Endodermal cell (in vitro differentiated cells): ENCODE measurements around the gene AMBRA1. TPM values are rescaled to one million over a fixed set of nuclear protein-coding genes. Genes with fewer than 3 reads are reported as not detected.

Experiments used
- DNase-seq: peaks from one replicate; pipeline ENCODE4 v3.0.0-alpha.2; 2017
- H3K27ac ChIP-seq: 2 replicates; pipeline ENCODE4 v1.5.1; 2013; ENCODE audit warnings: mild to moderate bottlenecking, low read depth, low read length, moderate library complexity
- H3K27me3 ChIP-seq: 2 replicates; pipeline ENCODE4 v1.6.1; 2013; ENCODE audit warnings: mild to moderate bottlenecking, low read length, moderate library complexity; ENCODE audit not compliant: insufficient read depth, control insufficient read depth, poor library complexity, severe bottlenecking
- H3K36me3 ChIP-seq: 2 replicates; pipeline ENCODE4 v1.7.0; 2013; ENCODE audit warnings: mild to moderate bottlenecking, low read length, moderate library complexity; ENCODE audit not compliant: control insufficient read depth, insufficient read depth
- H3K4me1 ChIP-seq: one replicate; pipeline ENCODE4 v1.7.0; 2013; ENCODE audit warnings: low read length; ENCODE audit not compliant: control insufficient read depth, insufficient read depth
- H3K4me3 ChIP-seq: 2 replicates; pipeline ENCODE4 v1.5.1; 2013; ENCODE audit warnings: mild to moderate bottlenecking, low read length, moderate library complexity
- H3K9ac ChIP-seq: 2 replicates; pipeline ENCODE4 v1.6.1; 2013; ENCODE audit warnings: mild to moderate bottlenecking, low read length, moderate library complexity; ENCODE audit not compliant: poor library complexity, severe bottlenecking; ENCODE audit errors: extremely low read depth
- H3K9me3 ChIP-seq: 2 replicates; pipeline ENCODE4 v1.6.1; 2013; ENCODE audit warnings: mild to moderate bottlenecking, low read length, moderate library complexity; ENCODE audit not compliant: control insufficient read depth
- H3K27ac Mint-ChIP-seq: 2 replicates; pipeline ENCODE4 v1.8.0; 2020; ENCODE audit warnings: mixed read lengths
- H3K27me3 Mint-ChIP-seq: 2 replicates; pipeline ENCODE4 v1.8.0; 2021; ENCODE audit warnings: mild to moderate bottlenecking, mixed read lengths; ENCODE audit not compliant: insufficient read depth
- H3K36me3 Mint-ChIP-seq: 2 replicates; pipeline ENCODE4 v1.8.0; 2020; ENCODE audit warnings: low read depth, mixed read lengths
- H3K4me1 Mint-ChIP-seq: 2 replicates; pipeline ENCODE4 v1.8.0; 2020; ENCODE audit warnings: mixed read lengths
- H3K4me3 Mint-ChIP-seq: 2 replicates; pipeline ENCODE4 v1.8.0; 2020; ENCODE audit warnings: mild to moderate bottlenecking, moderate library complexity, mixed read lengths
- H3K9me3 Mint-ChIP-seq: 2 replicates; pipeline ENCODE4 v1.8.0; 2020; ENCODE audit warnings: mild to moderate bottlenecking, mixed read lengths
- CTCF ChIP-seq: fragments of 200-600 bp; sonication (generic); conservative IDR thresholded peaks from 2 replicates; pipeline ENCODE4 v1.5.0; 2021; ENCODE audit warnings: antibody characterized with exemption, mild to moderate bottlenecking
- WGBS, 2 experiments: methylation state at CpG; one replicate each; pipeline versions ENCODE4 v1.1.5 to v1.1.7; 2013; ENCODE audit warnings: missing lambda C conversion rate in 2 of 2, mixed read lengths in 1 of 2; ENCODE audit not compliant: insufficient coverage in 1 of 2, insufficient read length in 1 of 2; 5-methylcytosine and 5-hydroxymethylcytosine counted together
- total RNA-seq, 2 donors: library from RNA; stranded (reverse); fragmentation: NEBNext Ultra II Directional in 1 of 2; extraction: Animal tissue kit (Norgen Biotek cat#: 25700) in 1 of 2; gene quantifications; 2 replicates in 1 of 2; 3 replicates in 1 of 2; pipeline ENCODE4 v1.2.1, GENCODE V29; 2021

AMBRA1 gene
- total RNA-seq, 2 donors from 2014 or later: 54.5 to 67.8 TPM

- Histone ChIP-seq H3K4me1 (peaks cover 13% of the 10 kb centered on the region), H3K27ac (no peak overlapping the region), H3K9me3 (no peaks in the 10 kb centered on the region), H3K27me3 (no peaks in the 10 kb centered on the region), H3K4me3 (no peak overlapping the region), H3K36me3 (peaks cover 9% of the 10 kb centered on the region), H3K9ac (no peak overlapping the region)
- Mint-ChIP-seq H3K36me3 (peaks cover 10% of the 10 kb centered on the region), H3K9me3 (no peaks in the 10 kb centered on the region), H3K27me3 (no peaks in the 10 kb centered on the region), H3K27ac (no peak overlapping the region), H3K4me1 (peaks cover 33% of the 10 kb centered on the region), H3K4me3 (no peak overlapping the region)
- DNase-seq: no peak
- 80 to 98% methylated on average over 1 to 2 of the region's 2 CpGs for WGBS, 2 experiments
- no peak for TF ChIP-seq CTCF
Measured at GRCh38 chr11:46458491-46458890, 135.3 kb downstream of the AMBRA1 start.

DNA sequence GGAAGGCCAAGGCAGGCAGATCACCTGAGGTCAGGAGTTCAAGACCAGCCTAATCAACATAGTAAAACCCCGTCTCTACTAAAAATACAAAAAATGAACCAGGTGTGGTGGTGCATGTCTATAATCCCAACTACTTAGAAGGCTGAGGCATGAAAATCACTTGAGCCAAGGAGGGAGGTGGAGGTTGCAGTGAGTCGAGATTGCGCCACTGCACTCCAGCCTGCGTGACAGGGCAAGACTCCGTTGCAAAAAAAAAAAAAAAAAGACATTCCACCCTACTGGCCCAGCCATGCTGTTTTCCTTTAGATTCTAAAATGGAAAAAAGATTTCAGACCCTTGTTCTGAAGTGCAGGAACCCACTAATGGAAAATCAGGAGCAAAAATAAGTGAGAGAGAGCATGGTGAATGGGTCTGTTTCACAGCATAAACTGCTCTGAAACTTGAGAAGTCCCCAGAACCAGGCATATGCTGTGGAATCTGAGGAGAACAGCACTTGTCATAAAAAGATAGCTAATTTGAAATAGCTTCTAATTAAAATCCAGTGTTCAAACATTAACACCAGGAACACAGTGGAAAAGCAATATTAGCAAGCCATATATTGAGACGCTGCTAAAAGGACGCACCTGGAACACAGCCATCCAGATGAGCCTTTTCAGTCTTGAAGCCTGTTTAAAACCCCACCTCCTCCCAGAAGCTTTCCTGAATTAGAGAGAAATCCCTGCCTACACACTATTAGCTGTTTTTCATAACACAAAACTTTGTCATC lies 136.0 kb downstream of the AMBRA1 start:
- no peak for TF ChIP-seq CTCF
- Histone ChIP-seq H3K4me3 (no peak overlapping the region), H3K36me3 (peaks cover 9% of the 10 kb centered on the region), H3K4me1 (peaks cover 14% of the 10 kb centered on the region), H3K27ac (no peak overlapping the region), H3K9me3 (no peaks in the 10 kb centered on the region), H3K27me3 (no peaks in the 10 kb centered on the region), H3K9ac (no peak overlapping the region)
- Mint-ChIP-seq H3K36me3 (peaks cover 10% of the 10 kb centered on the region), H3K27ac (peak overlapping the region; percentile 44), H3K9me3 (no peaks in the 10 kb centered on the region), H3K4me1 (peaks cover 29% of the 10 kb centered on the region), H3K27me3 (no peaks in the 10 kb centered on the region), H3K4me3 (no peak overlapping the region)
- 95 to 96% methylated on average over 4 to 6 of the region's 7 CpGs for WGBS, 2 experiments
- DNase-seq: no peak

DNA sequence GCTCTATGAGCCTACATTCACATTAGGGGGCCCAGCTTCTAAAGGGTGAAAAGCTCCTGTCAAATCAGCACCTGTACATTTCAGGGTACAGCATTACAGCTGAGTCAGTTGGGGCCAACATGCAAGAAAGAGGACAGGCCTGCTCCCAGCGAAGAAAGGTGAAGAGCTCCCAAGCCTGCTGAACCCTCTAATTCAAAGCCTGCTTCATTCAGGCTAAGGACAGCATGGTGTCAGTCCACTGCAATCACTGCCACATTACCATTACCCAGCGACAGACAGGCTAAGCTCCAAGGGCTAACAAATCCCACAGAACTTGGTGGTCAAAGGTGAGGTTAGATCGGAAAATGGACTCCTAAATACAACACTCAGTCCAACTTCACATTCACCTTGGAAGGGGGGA lies 136.8 kb downstream of the AMBRA1 start:
- Histone ChIP-seq H3K36me3 (peaks cover 9% of the 10 kb centered on the region), H3K27me3 (no peaks in the 10 kb centered on the region), H3K4me3 (peak overlapping the region; percentile 6), H3K27ac (peak overlapping the region; percentile 50), H3K9me3 (no peaks in the 10 kb centered on the region), H3K9ac (no peak overlapping the region), H3K4me1 (peaks cover 22% of the 10 kb centered on the region)
- Mint-ChIP-seq H3K27ac (peak overlapping the region; percentile 75), H3K27me3 (no peaks in the 10 kb centered on the region), H3K9me3 (no peaks in the 10 kb centered on the region), H3K4me1 (peaks cover 33% of the 10 kb centered on the region), H3K36me3 (peaks cover 10% of the 10 kb centered on the region), H3K4me3 (no peak overlapping the region)
- 79% methylated on average over 2 of the region's 3 CpGs; no CpG with 5 or more reads in 1 of the 2 experiments for WGBS, 2 experiments
- no peak for TF ChIP-seq CTCF
- DNase-seq: no peak
